ENCODE measurements around the gene NTN3. TPM values are rescaled to one million over a fixed set of nuclear protein-coding genes. Genes with fewer than 3 reads are reported as not detected.
A peak's percentile ranks its signal among the peaks of the same experiment; 100 is the strongest.

NTN3 gene
- total RNA-seq, 1 donor from 2014 or later = 5.4 TPM

DNA sequence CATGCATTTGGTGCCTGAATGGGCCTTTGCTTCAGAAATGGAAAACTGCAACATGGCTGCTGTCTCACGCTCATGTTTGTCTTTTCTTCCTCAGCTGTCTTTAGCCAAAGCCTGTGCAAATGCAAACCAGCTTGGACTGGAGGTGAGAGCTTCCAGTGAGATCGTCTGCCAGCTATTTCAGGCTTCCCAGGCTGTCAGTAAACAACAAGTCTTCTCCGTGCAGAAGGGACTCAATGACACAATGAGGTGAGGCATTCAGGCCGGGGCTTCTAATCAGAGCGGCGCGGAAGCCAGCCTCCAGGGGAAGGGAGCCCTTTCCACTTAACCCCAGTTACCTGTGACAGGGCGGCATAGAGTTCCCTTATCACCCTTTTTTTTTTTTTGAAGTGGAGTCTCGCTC, 27.5 kb upstream of the NTN3 start:
- Mint-ChIP-seq H3K27ac (ENCODE audit: unreplicated experiment) (no peak overlapping the region), H3K9me3 (ENCODE audit: unreplicated experiment) (no peaks in the 10 kb centered on the region), H3K27me3 (ENCODE audit: unreplicated experiment) (no peaks in the 10 kb centered on the region), H3K36me3 (ENCODE audit: unreplicated experiment) (no peaks in the 10 kb centered on the region), H3K4me1 (ENCODE audit: low read depth, unreplicated experiment) (no peaks in the 10 kb centered on the region), H3K4me3 (ENCODE audit: unreplicated experiment) (no peak overlapping the region)
- DNase-seq = no peak
- no peak for TF ChIP-seq CTCF (IDR thresholded peaks at IDR 0.05; ENCODE audit: partially characterized antibody, unreplicated experiment)

- H3K4me3 Mint-ChIP-seq (ENCODE audit: unreplicated experiment) = no peak overlapping the region
- H3K9me3 Mint-ChIP-seq (ENCODE audit: unreplicated experiment) = peaks cover 2% of the 10 kb centered on the region
- peaks cover 6% of the 10 kb centered on the region for H3K4me1 Mint-ChIP-seq (ENCODE audit: low read depth, unreplicated experiment)
- no peak overlapping the region for H3K27ac Mint-ChIP-seq (ENCODE audit: unreplicated experiment)
- H3K27me3 Mint-ChIP-seq (ENCODE audit: unreplicated experiment) = peaks cover 5% of the 10 kb centered on the region
- H3K36me3 Mint-ChIP-seq (ENCODE audit: unreplicated experiment) = peaks cover 4% of the 10 kb centered on the region
- no peak for DNase-seq
- TF ChIP-seq CTCF (IDR thresholded peaks at IDR 0.05; ENCODE audit: partially characterized antibody, unreplicated experiment) = no peak
These were observed 23.0 kb upstream of the NTN3 start for GRCh38 chr16:2447920-2448583.

DNA sequence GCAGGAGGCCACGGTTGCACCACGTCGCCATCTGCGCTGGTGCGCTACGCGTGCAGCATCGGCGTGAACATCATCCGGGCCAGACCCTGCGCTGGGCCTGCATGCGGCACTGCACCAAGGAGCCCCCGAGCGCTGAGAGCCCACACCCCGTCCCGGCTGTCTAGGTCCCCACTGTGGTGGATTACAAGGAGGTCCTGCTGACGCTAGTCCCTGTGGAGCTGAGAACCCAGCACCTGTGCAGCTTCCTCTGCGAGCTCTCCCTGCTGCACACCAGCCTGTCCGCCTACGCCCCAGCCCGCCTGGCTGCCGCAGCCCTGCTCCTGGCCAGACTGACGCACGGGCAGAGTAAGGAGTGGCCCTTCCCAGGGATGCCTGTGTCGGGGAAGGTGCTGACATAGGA, 22.0 kb upstream of the NTN3 start:
- DNase-seq = no peak
- Mint-ChIP-seq H3K9me3 (ENCODE audit: unreplicated experiment) (peaks cover 2% of the 10 kb centered on the region), H3K4me3 (ENCODE audit: unreplicated experiment) (no peak overlapping the region), H3K27ac (ENCODE audit: unreplicated experiment) (no peak overlapping the region), H3K27me3 (ENCODE audit: unreplicated experiment) (peaks cover 5% of the 10 kb centered on the region), H3K4me1 (ENCODE audit: low read depth, unreplicated experiment) (peaks cover 6% of the 10 kb centered on the region), H3K36me3 (ENCODE audit: unreplicated experiment) (peaks cover 4% of the 10 kb centered on the region)
- TF ChIP-seq CTCF (IDR thresholded peaks at IDR 0.05; ENCODE audit: partially characterized antibody, unreplicated experiment) = no peak

DNA sequence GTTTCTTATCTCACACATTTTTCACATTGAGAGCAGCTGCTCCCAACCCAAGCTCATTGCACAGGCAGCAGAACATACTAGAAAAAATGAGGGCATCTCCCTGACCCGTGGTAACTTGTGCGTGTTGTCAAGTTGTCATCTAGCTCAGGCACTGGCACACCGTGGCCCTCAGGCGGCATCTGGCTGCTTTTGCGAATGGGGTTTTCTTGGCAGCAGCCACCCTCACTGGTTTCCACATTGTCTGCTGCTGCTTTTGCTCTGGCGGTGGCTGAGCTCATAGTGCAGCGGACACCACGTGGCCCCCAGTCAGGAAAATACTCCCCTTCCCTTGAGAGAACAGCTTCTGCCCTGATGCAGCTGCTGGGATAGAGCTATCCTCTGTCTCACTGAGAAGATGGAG, 20.6 kb upstream of the NTN3 start:
- Mint-ChIP-seq H3K4me3 (ENCODE audit: unreplicated experiment) (no peak overlapping the region), H3K9me3 (ENCODE audit: unreplicated experiment) (peaks cover 2% of the 10 kb centered on the region), H3K36me3 (ENCODE audit: unreplicated experiment) (peaks cover 4% of the 10 kb centered on the region), H3K27me3 (ENCODE audit: unreplicated experiment) (peaks cover 7% of the 10 kb centered on the region), H3K4me1 (ENCODE audit: low read depth, unreplicated experiment) (peaks cover 6% of the 10 kb centered on the region), H3K27ac (ENCODE audit: unreplicated experiment) (peak overlapping the region; percentile 56)
- no peak for TF ChIP-seq CTCF (IDR thresholded peaks at IDR 0.05; ENCODE audit: partially characterized antibody, unreplicated experiment)
- DNase-seq = no peak

DNA sequence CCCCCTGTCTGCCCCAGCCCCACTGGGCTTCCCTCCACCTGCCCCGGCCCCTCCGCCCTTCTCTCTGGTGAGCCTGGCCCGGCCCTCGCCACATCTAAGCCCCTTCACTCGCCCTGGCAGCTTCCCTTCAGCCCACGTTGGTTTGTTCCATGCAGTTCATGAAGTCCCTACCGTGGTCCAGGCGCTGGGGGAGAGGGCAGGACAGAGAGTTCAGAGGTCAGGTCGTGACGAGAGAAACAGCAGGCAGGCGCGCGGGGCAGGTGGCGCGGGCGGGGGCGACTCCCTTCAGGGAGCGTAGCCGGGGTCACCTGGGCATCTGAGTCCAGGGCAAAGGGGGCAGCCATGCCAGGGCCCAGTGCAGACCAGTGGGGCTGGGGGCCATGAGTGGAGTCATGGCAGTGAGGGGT, 20.1 kb upstream of the NTN3 start:
- H3K27ac Mint-ChIP-seq (ENCODE audit: unreplicated experiment) = peak overlapping the region; percentile 56
- H3K4me3 Mint-ChIP-seq (ENCODE audit: unreplicated experiment) = no peak overlapping the region
- DNase-seq = no peak
- H3K9me3 Mint-ChIP-seq (ENCODE audit: unreplicated experiment) = peaks cover 2% of the 10 kb centered on the region
- peaks cover 6% of the 10 kb centered on the region for H3K4me1 Mint-ChIP-seq (ENCODE audit: low read depth, unreplicated experiment)
- peaks cover 4% of the 10 kb centered on the region for H3K36me3 Mint-ChIP-seq (ENCODE audit: unreplicated experiment)
- peaks cover 7% of the 10 kb centered on the region for H3K27me3 Mint-ChIP-seq (ENCODE audit: unreplicated experiment)
- TF ChIP-seq CTCF (IDR thresholded peaks at IDR 0.05; ENCODE audit: partially characterized antibody, unreplicated experiment) = no peak
